NCI-H2171 treated with DMSO at 0.1 percent for 48 hours (cell line): ENCODE results near the gene NPAP1.
"Not testable (repeated sequence)": the region's sequence is repeated elsewhere in the genome, so short reads cannot be mapped to it uniquely, and the experiment has no call there.

Experiments used
- DNase-seq: peaks from one replicate; lab custom pipeline; 2025; lab: John Stamatoyannopoulos, UW

Gene NPAP1

GRCh38 chr15:24675332-24676144, at the start of gene NPAP1:
Gene NPAP1 (plus strand): TSS chr15:24675775. CDS start chr15:24675868, 93 bp downstream.
- no peak for DNase-seq

GRCh38 chr15:24627443-24627842, 48.1 kb upstream of the NPAP1 start:
- no peak for DNase-seq

GRCh38 chr15:24633082-24633481, 42.5 kb upstream of the NPAP1 start:
- no peak for DNase-seq

GRCh38 chr15:24639412-24639811, 36.2 kb upstream of the NPAP1 start:
- not testable (repeated sequence) for DNase-seq

- no peak for DNase-seq
Observed at GRCh38 chr15:24645627-24646026, 29.9 kb upstream of the NPAP1 start.

GRCh38 chr15:24659622-24660021, 16.0 kb upstream of the NPAP1 start:
- DNase-seq, result no peak

GRCh38 chr15:24662991-24663390, 12.6 kb upstream of the NPAP1 start:
- DNase-seq, result no peak

- DNase-seq, result no peak
Observed at GRCh38 chr15:24676431-24676830, 856 bp downstream of the NPAP1 start.

- DNase-seq, result no peak
Observed at GRCh38 chr15:24678485-24678884, 2.9 kb downstream of the NPAP1 start.

GRCh38 chr15:24682002-24682401, 6.4 kb downstream of the NPAP1 start:
- DNase-seq, result no peak

- not testable (repeated sequence) for DNase-seq
Observed at GRCh38 chr15:24682905-24683304, 7.3 kb downstream of the NPAP1 start.

GRCh38 chr15:24683736-24684135, 8.2 kb downstream of the NPAP1 start:
- no peak for DNase-seq

- no peak for DNase-seq
Observed at GRCh38 chr15:24684313-24684712, 8.7 kb downstream of the NPAP1 start.

GRCh38 chr15:24696201-24696600, 20.6 kb downstream of the NPAP1 start:
- DNase-seq, result no peak

- DNase-seq, result no peak
Observed at GRCh38 chr15:24696842-24697241, 21.3 kb downstream of the NPAP1 start.

- DNase-seq, result no peak
Observed at GRCh38 chr15:24718289-24719082, 42.9 kb downstream of the NPAP1 start.

- no peak for DNase-seq
Observed at GRCh38 chr15:24729760-24730159, 54.2 kb downstream of the NPAP1 start.
